PC-9 (cell line): ENCODE measurements around the gene GMPS. TPM values are rescaled to one million over a fixed set of nuclear protein-coding genes. Genes with fewer than 3 reads are reported as not detected.

ENCODE experiments used
- BruUV-seq: library from RNA; stranded (reverse); fragments of 400-500 nt; replicated peaks from 2 replicates; lab custom pipeline; 2021; lab: Mats Ljungman, UMichigan
- CTCF ChIA-PET: fragments of 300-600 bp; sonication (Branson Sonifier 250); formaldehyde crosslinking; loops from one replicate; lab custom pipeline; 2022; ENCODE audit warnings: antibody characterized with exemption; lab: Charles Lee
- POLR2A ChIA-PET: fragments of 300-600 bp; sonication (Branson Sonifier 250); formaldehyde crosslinking; loops from one replicate; lab custom pipeline; 2022; ENCODE audit warnings: antibody characterized with exemption; ENCODE audit not compliant: unreplicated experiment; lab: Charles Lee
- DNase-seq, 2 experiments: peaks; one replicate each; pipeline versions ENCODE4 v3.0.0 to v3.0.0-alpha.2; 2015 to 2022; ENCODE audit warnings: mixed read lengths in 1 of 2
- H2AFZ ChIP-seq: fragments of 200-600 bp; sonication (generic); 2 replicates; pipeline ENCODE4 v1.8.1; 2017; ENCODE audit warnings: antibody characterized with exemption
- H3F3A ChIP-seq: fragments of 200-600 bp; sonication (generic); 2 replicates; pipeline ENCODE4 v1.8.1; 2017; ENCODE audit warnings: antibody characterized with exemption, mild to moderate bottlenecking, low read depth; ENCODE audit not compliant: insufficient read depth
- H3K27ac ChIP-seq: fragments of 200-600 bp; sonication (generic); 2 replicates; pipeline ENCODE4 v1.6.1; 2016; ENCODE audit warnings: mixed run types
- H3K27me3 ChIP-seq: fragments of 200-600 bp; sonication (generic); 2 replicates; pipeline ENCODE4 v1.6.1; 2016; ENCODE audit warnings: low read depth, mixed run types; ENCODE audit not compliant: insufficient read depth
- H3K36me3 ChIP-seq: fragments of 200-600 bp; sonication (generic); 2 replicates; pipeline ENCODE4 v1.6.1; 2016; ENCODE audit warnings: low read depth, mixed run types
- H3K4me1 ChIP-seq: fragments of 200-600 bp; sonication (generic); replicated peaks from 2 replicates; pipeline ENCODE4 v1.6.1; 2016; ENCODE audit warnings: mixed run types; ENCODE audit not compliant: insufficient read depth
- H3K4me2 ChIP-seq: fragments of 200-600 bp; sonication (generic); 2 replicates; pipeline ENCODE4 v1.6.1; 2017; ENCODE audit warnings: mixed run types
- H3K4me3 ChIP-seq: fragments of 200-600 bp; sonication (generic); 2 replicates; pipeline ENCODE4 v1.6.1; 2016; ENCODE audit warnings: mixed run types
- H3K79me2 ChIP-seq: fragments of 200-600 bp; sonication (generic); 2 replicates; pipeline ENCODE4 v1.6.1; 2017; ENCODE audit warnings: low read depth, mixed run types
- H3K9me2 ChIP-seq: fragments of 200-600 bp; sonication (generic); 2 replicates; pipeline ENCODE4 v1.8.1; 2017; ENCODE audit warnings: mild to moderate bottlenecking; ENCODE audit not compliant: insufficient read depth
- H3K9me3 ChIP-seq: fragments of 200-600 bp; sonication (generic); 2 replicates; pipeline ENCODE4 v1.8.1; 2016; ENCODE audit warnings: low read depth; ENCODE audit not compliant: insufficient read depth
- H4K20me1 ChIP-seq: fragments of 200-600 bp; sonication (generic); 2 replicates; pipeline ENCODE4 v1.8.1; 2017; ENCODE audit not compliant: insufficient read depth
- CTCF ChIP-seq: fragments of 200-600 bp; sonication (generic); conservative IDR thresholded peaks from 2 replicates; pipeline ENCODE4 v1.6.1; 2017; ENCODE audit warnings: mixed run types, antibody characterized with exemption, mild to moderate bottlenecking, moderate library complexity
- EZH2 ChIP-seq: fragments of 200-600 bp; sonication (generic); IDR thresholded peaks from 2 replicates; pipeline ENCODE4 v1.8.0; 2017; ENCODE audit warnings: antibody characterized with exemption, low read depth
- intact Hi-C: fragments of 100-400 bp; cut with micrococcal nuclease; formaldehyde crosslinking; loops from one replicate; pipeline ENCODE4 v1.10.0; 2022; ENCODE audit not compliant: unreplicated experiment
- total RNA-seq: library from RNA; stranded (reverse); gene quantifications from 2 replicates; pipeline ENCODE4 v1.2.3, GENCODE V29; 2021

The GMPS gene
- total RNA-seq, 1 experiment from 2014 or later = 139 TPM

- no peaks in the 10 kb centered on the region for H4K20me1 ChIP-seq
- H3K4me3 ChIP-seq = no peak overlapping the region
- no peak overlapping the region for H3K27ac ChIP-seq
- ChIA-PET CTCF (interaction anchor here (0.9 kb wide), 1 partner anchor 34 kb away, joined by 3 read pairs; no protein-coding TSS in a partner anchor), POLR2A (no interaction called here)
- no peaks in the 10 kb centered on the region for H3K9me3 ChIP-seq
- BruUV-seq = no TSS peak
- no peaks in the 10 kb centered on the region for H3K27me3 ChIP-seq
- 0 out of 2 replicates have a peak overlapping the region, but pooled peaks have one; percentile 37 for H2AFZ ChIP-seq
- H3K4me2 ChIP-seq = no peak overlapping the region
- no peaks in the 10 kb centered on the region for H3K9me2 ChIP-seq
- H3K36me3 ChIP-seq = no peaks in the 10 kb centered on the region
- TF ChIP-seq CTCF = no peak
- no peak for TF ChIP-seq EZH2
- no peak for DNase-seq
- intact Hi-C loops = no loop called here
- H3K79me2 ChIP-seq = no peaks in the 10 kb centered on the region
- no peaks in the 10 kb centered on the region for H3K4me1 ChIP-seq
- H3F3A ChIP-seq = no peaks in the 10 kb centered on the region
Measured at GRCh38 chr3:155981669-155982068, 111.2 kb downstream of the GMPS start.

- H3F3A ChIP-seq = no peaks in the 10 kb centered on the region
- H3K9me3 ChIP-seq = no peaks in the 10 kb centered on the region
- H4K20me1 ChIP-seq = no peaks in the 10 kb centered on the region
- H3K4me3 ChIP-seq = no peak overlapping the region
- ChIA-PET POLR2A (interaction anchor here (0.6 kb wide), 1 partner anchor 1395 kb away, joined by 3 read pairs; no protein-coding TSS in a partner anchor), CTCF (no interaction called here)
- H3K27me3 ChIP-seq = no peaks in the 10 kb centered on the region
- H3K27ac ChIP-seq = no peak overlapping the region
- DNase-seq = no peak
- BruUV-seq = no TSS peak
- TF ChIP-seq CTCF (no peak), EZH2 (no peak)
- intact Hi-C loops = no loop called here
- no peak overlapping the region for H3K4me2 ChIP-seq
- no peaks in the 10 kb centered on the region for H3K79me2 ChIP-seq
- no peak overlapping the region for H2AFZ ChIP-seq
- no peaks in the 10 kb centered on the region for H3K9me2 ChIP-seq
- no peaks in the 10 kb centered on the region for H3K36me3 ChIP-seq
- H3K4me1 ChIP-seq = no peaks in the 10 kb centered on the region
Measured at GRCh38 chr3:155983834-155984474, 113.5 kb downstream of the GMPS start.

GRCh38 chr3:155984791-155985417, 114.5 kb downstream of the GMPS start:
- BruUV-seq = no TSS peak
- no peak overlapping the region for H2AFZ ChIP-seq
- CTCF ChIA-PET = no interaction called here
- no peak for DNase-seq
- H3K27ac ChIP-seq = no peak overlapping the region
- no peak for TF ChIP-seq CTCF
- TF ChIP-seq EZH2 = no peak
- H3K4me3 ChIP-seq = no peak overlapping the region
- no peaks in the 10 kb centered on the region for H3K27me3 ChIP-seq
- no peaks in the 10 kb centered on the region for H3K4me1 ChIP-seq
- H3K4me2 ChIP-seq = no peak overlapping the region
- H3K36me3 ChIP-seq = no peaks in the 10 kb centered on the region
- no peaks in the 10 kb centered on the region for H3K79me2 ChIP-seq
- POLR2A ChIA-PET = no interaction called here
- intact Hi-C loops = no loop called here
- H3K9me3 ChIP-seq = no peaks in the 10 kb centered on the region
- no peaks in the 10 kb centered on the region for H3F3A ChIP-seq
- H4K20me1 ChIP-seq = no peaks in the 10 kb centered on the region
- H3K9me2 ChIP-seq = no peaks in the 10 kb centered on the region
